T-helper 1 cell (primary cell): ENCODE results near the gene INTS14.
A peak's percentile ranks its signal among the peaks of the same experiment; 100 is the strongest.
"Not testable (repeated sequence)": the region's sequence is repeated elsewhere in the genome, so short reads cannot be mapped to it uniquely, and the experiment has no call there.

ENCODE experiments used
- DNase-seq, 5 donors: peaks; one replicate each; pipeline ENCODE4 v3.0.0-alpha.2; 2012 to 2020

The INTS14 gene

DNA sequence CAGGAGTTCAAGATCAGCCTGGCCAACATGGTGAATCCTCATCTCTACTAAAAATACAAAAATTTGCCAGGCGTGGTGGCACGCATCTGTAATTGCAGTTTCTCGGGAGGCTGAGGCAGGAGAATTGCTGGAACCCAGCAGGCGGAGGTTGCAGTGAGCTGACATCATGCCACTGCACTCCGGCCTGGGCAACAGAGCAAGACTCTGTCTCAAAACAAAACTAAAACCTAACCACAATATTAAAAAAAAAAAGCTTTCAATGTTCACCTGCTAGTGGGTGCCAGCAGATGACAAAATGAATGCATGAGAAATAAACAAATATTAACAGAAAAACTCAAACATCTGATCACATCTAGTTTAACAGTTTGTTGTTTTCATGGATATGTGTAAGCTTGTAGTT lies 19.8 kb upstream of the INTS14 start:
- DNase-seq: peak in 1 of 5 donors; percentile 65

DNA sequence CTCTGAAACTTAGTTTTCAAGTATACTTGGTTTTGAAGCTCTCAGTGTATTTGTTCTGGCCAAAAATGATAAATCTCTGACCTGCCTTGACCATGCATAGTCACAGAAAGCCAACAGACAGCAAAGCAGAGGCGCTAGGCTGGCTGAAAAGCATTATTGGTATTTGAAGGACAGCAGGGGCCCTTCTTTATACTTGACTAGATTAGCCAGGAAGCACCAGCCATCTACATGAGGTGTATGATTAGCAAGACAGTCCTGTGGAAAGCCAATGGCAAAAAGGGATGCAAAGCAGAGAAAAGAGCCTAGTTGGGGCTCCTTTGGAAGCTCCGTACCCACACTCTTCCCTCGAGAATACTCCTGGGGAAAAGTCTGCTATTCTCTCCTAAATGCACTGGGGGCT lies 18.6 kb upstream of the INTS14 start:
- no peak for DNase-seq

DNA sequence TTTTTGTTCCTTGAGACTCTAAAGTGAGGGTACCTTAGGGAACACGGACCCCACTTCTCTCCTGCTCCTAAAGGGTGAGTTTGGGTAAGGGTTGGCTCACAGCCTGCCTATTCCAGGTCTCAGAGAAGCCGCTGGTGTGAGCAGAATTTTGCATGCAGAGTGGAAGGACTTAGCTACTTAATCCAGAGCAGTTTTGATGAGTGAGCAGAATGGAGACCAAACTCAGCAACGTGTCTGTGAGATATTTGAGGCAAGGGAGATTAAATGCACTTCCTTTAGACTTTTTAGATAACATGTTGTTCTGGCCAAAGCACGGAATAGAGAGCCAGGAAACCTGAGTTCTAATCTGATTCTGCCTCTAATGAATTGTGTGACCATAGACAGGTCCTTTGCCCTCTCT lies 15.9 kb upstream of the INTS14 start:
- no peak for DNase-seq

DNA sequence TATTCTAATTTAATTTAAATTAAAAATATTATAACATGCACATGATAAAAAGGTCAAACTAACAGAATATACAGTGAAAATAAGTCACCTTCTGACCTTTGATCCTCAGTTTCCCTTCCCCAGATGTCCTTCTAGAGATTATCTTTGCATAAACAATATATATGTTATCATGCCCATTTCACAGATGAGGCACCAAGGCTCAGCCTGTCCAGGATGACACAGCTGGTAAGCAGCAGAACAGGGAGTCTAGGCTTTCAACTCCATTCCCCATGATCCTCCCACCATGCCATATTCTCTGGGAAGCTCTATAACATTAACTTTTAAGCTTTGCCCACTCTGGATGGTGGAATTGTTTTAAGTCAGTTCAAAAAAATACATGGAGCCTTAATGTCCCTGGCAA lies 12.2 kb upstream of the INTS14 start:
- DNase-seq: no peak

DNA sequence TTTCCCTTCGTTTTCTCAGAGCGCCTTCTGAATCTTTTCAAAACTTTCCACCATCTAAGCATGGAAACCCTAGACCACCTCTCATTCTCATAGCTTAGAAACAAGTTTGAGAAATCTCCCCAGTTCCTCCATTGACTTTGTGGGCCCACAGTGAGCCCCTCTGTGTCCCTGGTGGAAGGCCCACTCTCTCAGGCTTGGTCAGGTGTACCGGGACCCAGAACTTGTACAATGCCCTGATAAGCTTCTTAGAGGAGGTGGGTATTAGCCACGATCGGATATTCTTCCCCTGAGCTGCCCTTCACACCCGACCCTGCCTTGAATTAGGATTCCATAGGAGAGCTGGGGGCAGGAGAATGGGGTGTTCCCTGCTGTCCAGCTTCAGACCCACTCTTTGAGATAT lies 10.7 kb upstream of the INTS14 start, which contains the start of gene SLC24A1:
SLC24A1 (plus strand) TSS at position 301 of the 400 bp plus-strand sequence. CDS start 2,143 bp downstream, outside the sequence.
- DNase-seq: no peak

DNA sequence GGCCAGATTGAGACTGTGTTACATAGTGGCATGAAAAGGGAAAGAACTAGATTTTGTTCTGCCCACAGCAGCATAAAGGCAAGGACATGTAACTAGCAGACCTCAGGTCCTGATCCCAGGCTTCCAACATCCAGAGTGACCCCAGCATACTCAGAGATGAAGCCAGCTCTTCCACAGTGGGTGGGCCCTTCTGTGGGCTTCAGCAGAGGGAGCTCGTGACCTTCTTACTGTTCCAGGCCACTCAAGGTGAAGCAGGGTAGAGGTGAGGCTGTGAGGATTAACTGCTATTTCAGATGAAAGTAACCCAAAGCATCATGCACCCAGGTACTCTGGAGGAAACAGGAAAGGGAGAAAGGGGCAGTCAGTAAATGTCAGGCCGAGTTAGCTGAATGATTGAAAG lies 9.9 kb upstream of the INTS14 start:
- no peak for DNase-seq

DNA sequence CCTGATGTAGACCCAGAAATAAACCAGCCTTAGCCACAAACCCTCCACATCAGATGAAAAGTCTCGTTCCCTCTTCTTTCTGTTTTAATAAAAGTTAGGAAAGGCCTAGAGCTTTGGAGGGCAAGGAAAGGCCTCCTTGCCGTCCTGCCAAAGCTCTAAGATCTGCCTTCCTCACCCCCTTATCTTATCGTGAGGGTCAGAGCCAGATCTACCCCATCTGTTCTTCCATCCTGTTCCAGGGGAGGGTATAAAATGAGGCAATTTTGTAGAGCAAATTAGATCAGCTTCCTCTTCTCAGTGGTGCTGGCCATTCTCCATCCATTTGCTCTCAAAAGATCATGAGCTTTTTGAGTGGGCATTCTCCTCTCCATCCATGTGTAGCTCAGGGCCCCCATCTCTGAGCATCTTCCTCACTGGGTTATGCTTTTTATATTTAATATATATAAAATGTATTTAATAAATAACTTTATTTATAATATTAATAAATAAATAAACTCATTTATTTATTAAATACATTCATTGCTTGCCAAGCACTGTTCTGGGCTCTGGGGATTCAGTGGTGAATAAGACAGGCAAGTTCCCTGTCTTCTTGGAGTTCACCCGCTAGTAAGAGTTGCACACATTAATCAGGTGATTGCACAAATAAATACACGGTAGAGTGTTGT lies 8.8 kb upstream of the INTS14 start:
- no peak for DNase-seq

DNA sequence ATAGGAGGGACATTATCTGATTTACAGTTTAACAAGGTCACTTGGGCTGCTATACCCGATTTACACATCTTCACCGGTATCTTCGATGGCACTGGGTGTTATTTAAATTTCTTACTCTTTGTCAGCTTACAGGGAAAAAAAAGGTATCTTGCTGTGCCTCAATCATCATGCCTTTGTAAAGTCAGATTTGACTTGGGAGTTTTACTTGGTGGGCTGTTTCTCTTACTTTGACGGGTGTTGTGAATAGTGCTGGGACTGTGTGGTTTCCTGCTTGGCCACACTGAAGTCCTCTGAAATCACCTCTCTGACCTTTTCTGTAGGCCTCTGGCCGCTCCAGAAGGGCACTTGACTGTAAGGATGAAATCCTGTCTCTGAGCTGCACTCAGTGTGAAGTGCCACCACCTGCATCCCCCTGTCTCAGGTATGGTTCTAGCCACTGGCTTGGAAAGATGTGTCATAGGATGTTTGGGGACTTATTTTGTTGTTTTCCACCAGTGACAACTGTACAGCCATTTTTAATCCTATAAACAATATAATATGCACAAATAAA lies 7.7 kb upstream of the INTS14 start:
- DNase-seq: no peak

DNA sequence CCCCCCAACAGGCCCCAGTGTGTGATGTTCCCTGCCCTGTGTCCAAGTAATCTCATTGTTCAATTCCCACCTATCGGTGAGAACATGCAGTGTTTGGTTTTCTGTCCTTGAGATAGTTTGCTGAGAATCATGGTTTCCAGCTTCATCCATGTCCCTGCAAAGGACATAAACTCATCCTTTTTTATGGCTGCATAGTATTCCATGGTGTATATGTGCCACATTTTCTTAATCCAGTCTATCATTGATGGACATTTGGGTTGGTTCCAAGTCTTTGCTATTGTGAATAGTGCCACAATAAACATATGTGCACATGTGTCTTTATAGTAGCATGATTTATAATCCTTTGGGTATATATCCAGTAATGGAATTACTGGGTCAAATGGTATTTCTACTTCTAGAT lies 5.0 kb upstream of the INTS14 start:
- not testable (repeated sequence) for DNase-seq

DNA sequence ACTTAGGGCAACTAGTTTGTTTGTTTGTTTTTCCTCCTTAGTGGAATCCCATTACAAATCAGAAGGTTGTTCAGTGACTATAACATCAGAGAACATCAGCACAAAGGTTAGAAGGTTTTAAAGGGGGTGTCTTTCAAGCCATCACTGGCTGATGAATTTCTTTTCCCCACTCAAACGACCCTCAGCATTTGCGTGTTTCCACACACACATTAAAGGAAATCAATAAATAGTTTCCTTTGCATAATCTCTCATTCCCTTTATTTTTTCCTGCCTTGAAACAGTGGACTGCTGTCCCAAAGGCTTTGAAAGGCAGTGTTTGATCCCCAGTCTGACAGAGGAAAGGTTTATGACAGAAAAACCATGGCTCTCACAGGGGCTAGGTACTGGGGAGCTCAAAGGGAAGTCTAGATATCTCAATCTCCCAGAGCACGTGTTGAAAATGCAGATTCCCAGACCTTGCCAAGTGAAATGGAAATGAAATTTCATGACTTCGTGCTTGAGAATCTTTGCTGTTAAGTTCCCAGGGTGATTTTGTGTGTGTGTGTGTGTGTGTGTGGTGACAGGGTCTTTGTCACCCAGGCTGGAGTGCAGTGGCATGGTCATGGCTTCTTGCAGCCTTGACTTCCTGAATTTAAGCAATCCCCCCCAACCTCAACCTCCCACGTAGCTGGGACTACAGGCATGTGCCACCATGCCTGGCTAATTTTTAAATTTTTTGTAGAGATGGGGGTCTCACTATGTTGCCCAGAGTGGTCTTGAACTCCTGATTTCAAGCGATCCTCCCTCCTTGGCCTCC lies 2.2 kb upstream of the INTS14 start:
- no peak for DNase-seq

DNA sequence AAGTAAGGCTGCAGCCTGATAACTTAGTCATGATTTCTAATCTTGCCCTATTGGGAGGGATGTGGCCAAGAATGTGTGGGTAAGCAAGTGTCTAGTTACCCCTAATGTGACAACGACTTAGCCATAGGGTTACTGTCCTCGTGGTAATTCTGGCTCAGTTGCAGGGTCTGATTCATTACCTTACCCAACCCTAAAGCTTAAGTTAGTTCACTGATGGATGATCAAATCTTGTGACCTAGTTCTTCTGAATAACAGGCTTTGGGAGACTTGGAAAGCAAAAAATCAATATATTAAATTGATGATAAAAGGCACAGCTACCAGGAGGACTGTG lies 1.6 kb upstream of the INTS14 start:
- DNase-seq: no peak

DNA sequence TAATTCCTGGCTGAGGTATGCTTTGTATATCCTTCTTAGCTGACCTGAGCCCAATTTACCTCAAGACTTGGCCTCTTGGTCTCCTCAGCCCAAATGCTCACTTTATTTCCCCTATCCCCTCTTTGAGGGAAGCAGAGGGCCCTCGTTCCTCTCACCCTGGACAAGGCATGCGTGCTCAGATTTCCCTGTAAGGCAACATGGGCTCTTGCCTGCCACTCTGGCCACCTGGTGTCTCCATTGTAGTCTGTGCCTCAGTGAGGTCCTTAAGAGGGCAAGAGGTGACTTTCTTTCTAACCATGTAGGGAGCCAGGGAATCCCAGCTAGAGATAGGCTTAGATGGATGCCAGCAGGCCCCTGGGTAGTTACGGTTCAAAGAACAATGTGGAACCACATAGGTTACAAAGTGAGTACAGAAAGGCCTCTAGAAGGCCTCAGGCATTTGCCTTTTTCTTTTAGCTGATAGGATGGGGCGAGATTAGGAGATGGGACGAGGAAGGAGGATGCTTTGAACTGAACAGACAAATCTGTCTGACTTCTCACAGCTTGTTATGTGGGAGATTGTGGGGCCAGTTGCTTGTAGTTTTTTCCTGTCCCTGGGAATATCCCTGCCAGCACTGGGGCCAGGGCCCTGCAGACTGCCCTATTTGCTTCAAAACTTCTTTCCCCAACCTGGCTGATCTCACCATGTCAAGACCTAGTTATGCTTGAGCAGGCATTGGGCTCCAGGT lies 1.1 kb upstream of the INTS14 start:
- DNase-seq: no peak

DNA sequence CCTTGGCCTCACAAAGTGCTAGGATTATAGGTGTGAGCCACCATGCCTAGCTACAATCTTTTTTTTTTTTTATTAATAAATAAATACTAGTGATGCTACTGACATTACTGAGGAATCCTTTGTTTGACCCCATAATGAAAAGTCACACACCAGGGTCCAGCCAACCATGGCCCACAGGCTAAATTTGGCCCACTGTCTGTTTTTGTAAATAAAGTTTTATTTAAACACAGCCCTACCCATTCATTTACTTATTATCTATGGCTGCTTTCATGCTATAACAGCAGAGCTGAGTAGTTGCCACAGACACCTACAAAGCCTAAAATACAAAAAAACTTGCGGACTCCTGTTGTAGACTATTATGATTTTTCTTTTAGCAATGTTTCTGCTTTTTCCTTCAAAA lies 7.4 kb downstream of the INTS14 start:
- DNase-seq: no peak

DNA sequence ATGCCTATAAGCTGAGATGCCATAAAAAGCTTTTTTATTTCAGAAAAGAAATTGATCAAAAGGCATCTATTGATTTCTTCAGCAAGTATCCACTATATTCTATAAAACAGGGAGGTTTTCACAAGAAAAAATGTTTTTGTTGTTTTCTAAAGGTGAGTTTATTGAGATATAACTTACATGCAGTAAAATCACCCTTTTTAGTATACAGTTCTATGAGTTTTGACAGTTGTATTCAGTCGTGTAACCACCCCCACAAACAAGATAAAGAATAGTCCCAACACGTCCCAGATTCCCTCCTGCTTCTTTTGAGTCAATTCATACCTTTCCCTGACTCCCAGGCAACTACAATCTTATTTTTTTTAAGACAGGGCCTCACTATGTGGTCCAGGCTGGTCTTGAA lies 7.8 kb downstream of the INTS14 start:
- no peak for DNase-seq

DNA sequence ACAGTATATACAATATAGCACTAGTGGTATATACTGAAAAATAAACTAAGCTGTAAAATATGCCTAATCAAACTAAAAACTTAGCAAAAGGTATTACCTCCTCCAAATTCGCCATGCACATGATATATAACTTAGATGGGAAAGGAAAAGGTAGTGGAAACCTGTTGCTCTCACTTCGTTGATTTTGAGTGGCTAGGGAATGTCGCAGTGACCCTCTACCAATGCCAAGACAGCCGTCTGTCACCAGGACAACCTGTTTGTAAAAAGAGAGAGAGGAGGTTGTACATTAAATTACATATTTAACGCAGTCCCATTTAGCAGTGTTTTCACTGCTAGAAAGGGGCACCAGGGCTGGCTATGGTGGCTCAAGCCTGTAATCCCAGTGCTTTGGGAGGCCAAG lies 11.3 kb downstream of the INTS14 start:
- no peak for DNase-seq

DNA sequence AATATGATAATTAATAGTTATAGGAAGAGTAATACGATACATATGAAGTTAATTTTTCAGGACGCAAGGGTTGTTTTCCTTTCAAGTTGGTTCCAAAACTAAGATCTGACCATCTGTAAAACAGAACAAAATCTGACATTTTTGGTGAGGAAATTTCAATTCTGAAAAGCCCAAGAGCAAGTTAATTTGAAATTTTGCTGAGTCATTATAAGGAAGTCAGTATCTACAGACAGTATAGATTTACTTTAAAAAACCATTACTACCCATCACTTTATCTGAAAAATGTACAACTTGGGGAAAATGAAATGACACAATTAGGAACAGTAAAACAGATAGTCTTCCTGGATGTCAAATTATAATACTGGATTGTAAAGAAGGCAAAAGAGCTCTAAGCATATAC lies 12.5 kb downstream of the INTS14 start:
- no peak for DNase-seq

DNA sequence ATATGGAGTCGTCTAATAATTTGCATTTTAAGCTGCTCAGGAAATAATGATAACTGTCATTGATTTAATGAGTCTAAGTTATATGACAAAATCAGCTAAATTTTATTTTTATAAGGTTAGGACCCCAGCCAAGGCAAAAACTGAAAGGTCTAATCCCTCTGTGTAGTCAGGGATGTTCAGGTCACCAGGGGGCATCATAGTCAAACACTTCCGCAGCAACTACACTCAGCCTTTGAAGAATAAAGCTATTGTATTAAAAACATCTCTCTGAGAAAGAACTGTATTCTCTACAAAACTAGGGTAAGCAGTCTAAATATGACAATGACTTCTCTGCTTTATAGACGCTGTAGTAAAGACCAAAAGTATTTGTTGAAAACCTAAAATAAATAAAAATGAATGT lies 15.0 kb downstream of the INTS14 start:
- DNase-seq: no peak

DNA sequence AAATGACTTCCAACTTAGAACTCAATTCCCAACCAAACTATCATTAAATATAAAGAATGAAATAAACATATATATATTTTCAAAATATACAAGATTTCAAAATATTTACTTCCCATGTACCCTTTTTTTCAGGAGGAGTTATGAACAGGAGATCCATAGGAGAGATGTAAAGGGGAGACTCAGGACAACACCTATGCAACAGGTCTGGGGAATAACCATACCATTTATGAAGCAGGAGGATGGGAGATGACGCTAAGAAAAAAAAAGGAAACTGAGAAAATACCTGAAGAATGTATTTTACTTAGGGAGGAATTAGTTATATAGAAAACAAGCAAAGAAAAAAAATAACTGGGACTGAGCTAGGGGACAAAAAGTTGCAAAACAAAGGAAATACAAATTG lies 23.8 kb downstream of the INTS14 start:
- no peak for DNase-seq

DNA sequence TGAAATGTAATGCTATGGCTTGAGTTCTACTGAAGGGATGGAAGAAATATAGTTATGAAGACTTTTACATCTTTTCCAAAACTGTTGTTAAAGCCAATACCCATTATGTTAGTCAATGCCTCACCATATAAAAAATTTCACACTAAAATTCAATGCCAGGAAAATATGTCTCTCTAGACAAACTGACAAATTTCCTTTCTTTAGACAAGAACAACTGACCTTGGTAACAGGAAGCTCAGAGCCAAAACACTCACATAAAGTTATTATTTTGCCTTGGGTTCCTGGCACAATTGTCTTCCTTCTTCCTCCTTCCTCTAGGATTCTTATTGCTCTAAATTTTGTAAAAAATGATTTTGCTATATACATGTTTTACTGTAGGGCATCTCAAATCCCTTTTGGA lies 26.7 kb downstream of the INTS14 start:
- DNase-seq: no peak

DNA sequence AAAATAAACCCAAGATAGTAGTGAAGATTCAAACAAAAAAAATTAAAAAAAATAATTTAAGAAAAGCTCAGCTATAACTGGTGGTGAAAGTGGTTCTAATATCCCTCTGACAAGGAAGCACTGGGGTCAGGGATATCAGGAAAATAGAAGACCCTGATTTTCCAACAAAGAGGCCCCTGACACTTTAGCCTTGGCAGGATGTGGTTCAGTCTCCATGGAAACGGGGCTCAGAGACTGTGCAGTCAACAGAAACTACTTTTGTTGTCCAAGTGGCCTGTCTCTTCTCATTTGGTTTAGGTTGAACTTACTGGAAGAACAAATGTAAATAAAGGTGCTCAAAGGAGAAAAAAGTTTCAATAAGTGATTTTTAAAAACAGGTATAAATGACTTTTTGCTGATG lies 27.2 kb downstream of the INTS14 start:
- DNase-seq: peak in 3 of 5 donors; percentile 14 to 70 (median 38)

DNA sequence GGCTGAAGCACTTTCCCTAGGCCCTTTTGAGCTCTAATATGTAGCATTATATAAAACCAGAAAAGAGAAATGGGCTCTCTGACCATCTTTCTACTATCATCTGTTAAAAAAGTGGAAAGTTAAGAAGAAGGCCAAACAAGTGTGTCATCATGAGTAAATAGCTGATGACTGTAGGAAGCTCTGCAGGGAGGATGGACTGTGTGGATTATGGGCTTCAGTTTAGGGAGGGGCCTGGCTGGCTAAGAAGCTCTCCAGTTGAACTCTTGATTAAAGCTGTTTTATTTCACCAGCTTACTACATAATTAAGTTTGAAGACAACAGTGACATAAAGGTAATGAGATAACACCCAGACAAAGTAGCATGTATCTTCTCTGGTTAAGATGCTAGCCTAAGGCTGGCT lies 30.6 kb downstream of the INTS14 start:
- no peak for DNase-seq

DNA sequence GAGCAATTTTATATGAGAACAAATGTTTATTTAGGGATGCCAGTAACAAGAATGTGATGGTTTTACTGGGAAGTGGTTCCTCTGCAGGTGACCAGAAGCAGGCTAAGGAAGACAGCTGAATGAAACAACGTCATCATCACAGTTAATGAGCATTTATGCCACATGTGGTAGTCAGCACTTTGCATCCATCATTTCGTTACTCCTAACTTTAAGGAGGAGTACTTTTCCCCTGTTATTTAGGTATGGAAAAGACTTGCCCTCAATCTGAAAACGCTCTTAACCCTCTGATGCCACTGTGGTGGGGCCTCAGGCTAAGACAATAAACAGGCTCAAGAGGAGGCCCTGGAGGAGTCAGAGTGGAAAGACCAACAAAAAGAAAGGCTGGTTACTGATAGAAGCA lies 31.2 kb downstream of the INTS14 start:
- no peak for DNase-seq

DNA sequence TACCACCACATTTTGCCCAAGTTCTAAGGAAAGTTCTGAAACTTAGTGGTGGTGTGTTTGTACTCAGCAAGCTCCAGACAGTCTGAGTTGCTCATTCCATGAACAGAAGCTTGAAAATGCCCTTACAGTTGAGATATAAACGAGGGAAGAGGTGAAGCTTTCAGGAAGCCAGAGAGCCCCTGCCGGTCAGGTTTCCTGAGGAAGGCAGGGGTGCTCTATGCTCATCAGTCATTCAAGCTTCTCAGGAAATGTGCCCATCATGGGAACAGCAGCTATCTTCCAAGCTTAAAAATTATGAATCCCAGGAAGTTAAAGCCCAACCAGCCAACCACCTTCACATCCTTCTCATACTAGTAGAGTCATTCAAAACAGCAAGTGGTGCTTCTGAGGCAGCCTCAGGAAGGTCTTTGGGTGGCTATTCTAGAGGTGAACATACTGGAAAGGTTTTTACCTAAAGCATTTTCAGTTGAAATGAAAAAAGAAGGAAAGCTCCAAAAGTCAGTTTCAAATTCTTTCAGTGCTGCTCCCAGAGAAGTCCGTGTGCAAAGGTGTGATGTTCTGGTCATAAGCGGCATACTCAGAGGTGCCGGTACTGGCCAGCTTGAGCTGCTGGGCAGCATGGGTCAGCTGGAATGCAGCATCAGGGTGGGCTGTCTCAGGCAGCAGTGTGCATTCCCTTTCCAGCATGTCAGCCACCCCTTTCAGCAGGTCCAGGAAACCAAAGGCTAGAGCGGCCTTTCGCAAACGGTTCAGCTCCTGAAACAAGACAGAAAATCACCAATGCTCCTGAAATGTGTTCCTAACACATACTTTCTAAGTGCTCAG lies 31.8 kb downstream of the INTS14 start:
- no peak for DNase-seq
